Urothelium cell line (cell line): ENCODE data around the gene BTRC.
A peak's percentile ranks its signal among the peaks of the same experiment; 100 is the strongest.

ENCODE experiments used
- DNase-seq: peaks from one replicate; pipeline ENCODE4 v3.0.0; 2011; ENCODE audit warnings: low spot score, mixed read lengths
- FAIRE-seq: peaks from 2 replicates; lab custom pipeline; 2011; peaks lifted over from hg19 to GRCh38; lab: Jason Lieb, UNC

BTRC gene

DNA sequence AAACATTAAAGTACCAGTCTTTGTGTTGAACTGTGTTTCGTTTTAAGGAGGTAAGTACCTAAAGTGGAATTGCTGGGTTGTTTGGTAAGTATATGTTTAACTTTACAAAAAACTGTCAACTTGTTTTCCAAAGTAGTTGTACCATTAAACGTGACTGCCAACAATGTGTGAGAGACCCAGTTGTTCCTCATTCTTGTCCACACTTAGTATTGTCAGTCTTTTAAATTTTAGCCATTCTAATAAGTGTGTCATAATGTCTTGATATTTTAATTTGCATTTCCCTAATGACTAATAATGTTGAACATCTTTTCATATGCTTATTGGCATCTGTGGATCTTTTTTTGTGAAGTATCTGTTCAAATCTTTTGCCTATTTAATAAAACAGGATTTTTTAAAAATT lies 159.8 kb downstream of the BTRC start:
- FAIRE-seq (no peak), DNase-seq (no peak)

DNA sequence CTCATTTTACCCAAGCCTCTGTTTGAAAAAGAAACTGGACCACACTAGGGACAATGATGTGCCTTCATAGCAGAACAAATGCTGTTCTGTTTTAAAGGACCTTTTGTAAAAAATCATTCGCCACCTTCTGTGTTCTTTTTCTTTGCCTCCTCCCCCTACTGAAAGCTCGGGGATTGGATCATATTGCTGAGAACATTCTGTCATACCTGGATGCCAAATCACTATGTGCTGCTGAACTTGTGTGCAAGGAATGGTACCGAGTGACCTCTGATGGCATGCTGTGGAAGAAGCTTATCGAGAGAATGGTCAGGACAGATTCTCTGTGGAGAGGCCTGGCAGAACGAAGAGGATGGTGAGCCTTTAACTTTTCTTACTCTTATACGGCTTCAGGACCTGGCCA lies 171.9 kb downstream of the BTRC start:
- FAIRE-seq (no peak), DNase-seq (no peak)

DNA sequence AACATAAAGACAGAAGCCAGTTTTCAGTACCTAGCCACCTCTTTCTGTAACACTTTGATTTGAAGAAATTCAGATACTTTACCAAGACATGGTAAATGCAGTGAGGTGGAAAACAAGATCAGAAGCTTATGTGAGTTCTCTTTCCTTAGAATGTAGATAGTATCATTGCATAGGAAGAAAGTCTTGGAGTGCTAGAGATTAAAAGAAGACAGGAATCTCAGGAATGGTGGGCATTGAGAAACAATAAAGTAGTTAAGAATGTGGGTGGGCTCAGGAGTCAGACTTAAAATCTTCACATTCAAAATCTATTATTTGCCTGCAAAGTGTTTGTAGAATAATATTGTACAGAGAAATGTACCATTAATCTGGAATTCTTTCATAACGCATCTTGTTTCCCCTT lies 175.2 kb downstream of the BTRC start:
- DNase-seq (no peak), FAIRE-seq (no peak)

DNA sequence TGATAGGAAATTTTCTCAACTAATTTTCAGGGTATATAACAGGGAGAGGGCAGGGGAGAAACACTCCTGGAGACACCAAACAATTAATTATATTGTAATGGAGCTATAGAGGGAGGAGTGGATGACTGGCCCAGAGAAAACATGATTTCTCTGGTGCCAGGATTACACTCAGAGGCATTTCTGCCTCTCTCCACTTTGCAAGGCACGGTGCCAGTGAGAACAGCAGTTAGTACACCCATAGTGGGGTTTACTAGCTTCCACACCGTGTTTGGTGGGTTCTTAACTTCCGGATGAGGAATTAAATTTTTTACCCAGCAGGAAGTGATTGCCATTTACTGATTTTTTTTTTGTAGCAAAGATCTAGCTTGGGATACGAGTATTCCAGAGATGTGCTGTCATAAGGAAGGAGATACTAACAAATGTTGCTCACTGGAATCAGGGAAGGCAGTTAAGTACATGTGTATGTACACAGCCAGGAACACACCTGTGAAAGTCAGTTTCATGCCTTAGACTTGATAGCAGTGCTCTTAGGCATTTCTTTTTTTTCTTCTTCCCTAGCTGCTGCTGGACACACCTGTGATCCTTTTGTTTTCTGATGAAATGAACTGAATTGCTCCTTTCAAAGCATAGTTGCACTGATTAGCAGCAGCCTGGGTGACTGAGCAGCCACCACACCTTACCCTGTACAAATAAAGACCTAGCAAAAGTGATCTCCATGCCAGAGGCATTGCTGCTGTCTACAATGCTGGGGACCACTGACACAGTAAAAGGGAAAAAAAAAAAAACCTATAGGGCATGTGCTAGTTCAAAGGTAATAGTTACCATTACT lies 176.0 kb downstream of the BTRC start:
- DNase-seq (no peak), FAIRE-seq (no peak)

DNA sequence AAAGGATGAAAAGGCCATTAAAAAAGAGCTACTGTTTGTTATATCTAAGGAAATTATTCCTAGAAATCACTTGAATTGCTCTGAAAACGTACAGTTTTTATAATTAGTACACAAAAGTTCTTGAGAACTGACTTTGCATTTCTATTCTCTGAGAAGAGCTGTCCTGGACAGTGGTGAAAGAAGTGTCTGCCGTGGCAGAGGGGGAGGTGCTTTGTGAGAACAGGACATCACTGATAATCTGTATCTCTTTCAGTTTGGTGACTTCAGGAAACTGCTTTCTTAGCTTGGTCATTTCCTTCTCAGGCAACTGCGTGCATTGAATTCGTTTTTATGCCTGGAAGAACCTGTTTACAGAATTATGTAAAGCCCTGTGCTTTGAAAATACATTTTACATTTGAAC lies 182.0 kb downstream of the BTRC start:
- DNase-seq: no peak
- no peak for FAIRE-seq

DNA sequence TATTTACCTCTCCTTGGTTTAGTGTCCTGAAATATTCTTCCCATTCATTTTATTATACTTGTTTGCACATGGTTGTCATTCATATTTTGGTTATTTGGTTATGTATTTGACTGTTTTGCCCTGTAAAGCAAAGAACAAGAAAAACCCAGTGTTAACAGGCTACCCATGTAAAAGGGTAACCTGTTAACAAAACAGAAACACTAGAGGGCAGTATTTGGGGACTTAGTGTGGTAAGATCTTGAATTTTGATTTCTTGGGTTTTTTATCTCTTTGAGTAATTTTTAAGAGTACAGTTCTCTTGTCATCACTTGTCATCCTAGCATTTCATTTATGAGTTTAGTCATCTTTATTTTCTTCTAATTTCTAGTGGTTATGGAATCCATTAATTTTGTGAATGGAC lies 182.8 kb downstream of the BTRC start:
- DNase-seq: peak; percentile 29
- FAIRE-seq: no peak

DNA sequence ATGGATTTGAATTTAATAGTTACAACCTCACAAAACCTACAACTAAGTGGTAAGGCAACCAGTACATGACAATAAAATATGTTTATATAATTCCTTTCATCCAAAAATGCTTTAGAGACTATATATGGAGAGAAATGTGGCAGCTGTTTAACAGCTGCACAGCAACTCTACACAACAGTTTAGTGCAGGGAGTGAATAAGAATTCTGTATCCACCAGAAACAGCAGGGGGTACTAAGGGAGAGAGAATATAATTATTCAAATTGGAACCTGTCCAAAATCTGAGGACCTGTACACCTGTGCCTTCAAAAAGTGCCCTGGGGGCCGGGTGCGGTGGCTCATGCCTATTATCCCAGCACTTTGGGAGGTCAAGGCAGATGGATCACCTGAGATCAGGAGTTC lies 184.5 kb downstream of the BTRC start:
- no peak for FAIRE-seq
- no peak for DNase-seq

DNA sequence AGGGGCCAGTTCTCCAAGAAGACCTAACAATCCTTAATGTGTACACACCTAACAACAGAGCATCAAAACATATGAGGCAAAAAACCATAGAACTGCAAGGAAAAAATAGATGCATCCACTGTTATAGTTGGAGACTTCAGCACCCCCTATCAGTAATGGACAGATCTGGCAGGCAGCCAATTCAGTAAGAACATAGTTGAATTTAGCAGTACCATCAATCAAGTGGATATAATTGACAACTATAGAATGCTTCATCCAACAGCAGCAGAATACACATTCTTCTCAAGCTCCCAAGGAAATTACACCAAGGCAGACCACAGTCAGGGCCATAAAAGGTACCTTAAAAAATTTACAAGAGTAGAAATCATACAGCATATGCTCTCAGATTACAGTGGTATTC lies 191.9 kb downstream of the BTRC start:
- FAIRE-seq (no peak), DNase-seq (no peak)

DNA sequence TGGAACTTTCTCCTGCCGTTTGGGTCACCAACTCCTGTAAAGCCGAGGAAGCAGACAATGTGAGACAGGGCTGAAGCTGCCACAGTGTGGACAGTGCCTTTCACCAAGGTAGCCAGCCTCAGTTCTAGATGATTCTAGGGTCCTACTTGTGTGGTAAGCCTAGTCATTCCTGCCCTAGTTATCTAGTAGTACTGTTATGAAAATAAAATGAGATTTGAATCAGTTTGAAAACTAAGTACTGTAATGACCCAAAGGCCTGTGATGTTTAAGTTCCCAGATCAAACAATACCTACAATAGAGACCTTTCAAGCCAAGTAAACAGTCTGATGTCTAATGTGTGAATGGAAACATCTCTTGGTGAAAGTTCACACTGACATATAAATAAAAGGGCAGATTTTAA lies 197.0 kb downstream of the BTRC start:
- FAIRE-seq: no peak
- DNase-seq: no peak

DNA sequence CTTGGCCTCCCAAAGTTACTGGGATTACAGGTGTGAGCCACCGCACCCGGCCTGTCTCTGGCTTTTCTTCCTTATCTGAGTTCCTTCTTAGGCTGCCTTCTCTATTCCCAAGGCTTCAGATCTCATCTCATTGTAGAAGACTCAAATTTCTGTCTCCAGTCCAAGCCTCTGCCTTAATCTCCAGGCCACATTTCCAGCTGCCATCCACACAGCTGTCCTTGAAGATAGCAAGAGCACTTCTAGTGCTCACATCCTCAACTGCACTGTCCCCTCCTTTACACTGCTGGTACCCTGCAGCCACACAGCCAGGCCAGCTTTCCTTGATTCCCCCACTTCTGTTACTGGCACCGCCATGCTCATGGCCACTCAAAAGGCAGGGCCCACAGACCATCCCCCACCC lies 198.5 kb downstream of the BTRC start:
- DNase-seq (no peak), FAIRE-seq (no peak)

DNA sequence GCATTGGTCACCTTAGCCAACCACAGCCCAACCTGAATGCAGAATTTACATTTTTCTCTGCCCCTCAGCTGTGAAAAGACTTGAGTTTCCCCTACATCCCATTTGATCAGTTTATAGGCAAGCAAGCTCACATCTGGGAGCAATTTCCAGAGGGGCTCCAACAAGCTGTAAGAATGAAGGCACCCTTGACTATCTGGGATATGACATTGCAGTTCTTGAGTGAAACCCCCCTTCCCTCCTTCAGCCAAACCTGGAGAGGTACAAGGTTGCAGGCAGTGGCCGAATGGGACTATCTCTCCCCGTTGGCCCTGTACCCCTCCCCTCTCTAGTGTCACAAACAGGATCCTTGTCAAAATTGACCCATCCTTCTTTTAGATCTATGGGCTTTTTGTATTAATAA lies 203.6 kb downstream of the BTRC start:
- FAIRE-seq: no peak

DNA sequence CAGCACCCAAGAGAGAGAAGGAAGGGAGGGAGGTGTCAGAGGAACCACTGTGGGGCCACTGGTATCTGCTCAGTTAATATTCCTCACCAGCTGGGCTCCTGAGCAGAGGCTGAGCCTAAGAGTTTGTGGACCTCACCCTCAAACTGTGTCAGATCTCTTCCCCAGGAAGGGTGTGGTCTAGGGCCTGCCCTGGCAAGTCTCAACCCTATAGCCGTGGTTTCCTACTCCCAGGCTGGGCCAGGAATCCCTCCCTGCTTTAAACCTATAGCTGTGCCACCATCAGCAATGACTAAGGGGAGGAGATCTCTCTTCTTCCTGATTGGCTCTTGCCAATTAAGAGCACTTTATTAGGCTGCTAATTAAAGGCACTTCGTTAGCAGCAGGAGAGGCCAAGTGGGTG lies 204.2 kb downstream of the BTRC start:
- DNase-seq (no peak), FAIRE-seq (no peak)

More for the DNA sequence above, 203.6 kb downstream of the BTRC start:
- DNase-seq: no peak

DNA sequence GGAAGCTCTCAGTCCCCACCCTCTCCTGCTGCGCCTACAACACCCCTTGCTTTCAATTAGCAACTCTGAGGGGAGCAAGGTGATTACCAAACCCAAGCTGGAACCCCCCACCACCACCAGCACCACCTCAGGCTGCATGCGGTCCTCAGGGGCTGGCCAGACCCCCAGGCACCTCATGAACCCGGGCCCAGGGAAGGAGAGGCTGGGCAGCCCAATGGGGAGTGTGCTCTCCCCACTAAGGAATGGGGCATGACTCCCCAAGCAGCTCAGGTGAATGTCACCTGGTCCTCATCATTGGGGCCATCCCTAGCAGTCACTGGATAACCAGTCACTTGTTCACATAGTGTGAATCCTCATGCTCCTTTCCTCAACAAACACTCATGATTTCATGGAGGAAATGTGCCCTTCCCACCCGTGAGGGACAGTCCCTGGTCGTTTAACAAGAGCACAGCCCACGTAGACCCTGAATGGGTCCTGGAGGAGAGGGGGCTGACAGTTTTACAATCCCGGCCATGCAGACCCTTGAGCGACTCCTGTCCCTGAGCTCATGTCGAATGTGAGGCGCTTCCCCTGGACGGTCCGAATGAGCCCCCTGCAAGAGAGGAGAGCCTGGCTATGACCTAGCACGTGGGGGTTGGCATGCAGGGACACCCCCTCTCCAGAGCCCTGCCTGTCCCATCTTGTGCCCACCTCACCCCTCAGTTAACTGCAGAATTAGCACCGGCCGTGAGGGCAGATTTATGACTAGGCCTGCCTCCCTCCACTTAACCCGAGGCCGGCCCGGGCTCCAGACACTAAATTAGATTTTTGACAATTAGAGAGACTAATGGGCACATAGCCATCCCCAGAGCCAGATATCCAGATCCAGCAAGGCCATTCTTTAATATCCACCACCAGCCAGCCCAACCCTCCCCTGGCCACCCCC lies 205.0 kb downstream of the BTRC start:
- DNase-seq: no peak
- no peak for FAIRE-seq

DNA sequence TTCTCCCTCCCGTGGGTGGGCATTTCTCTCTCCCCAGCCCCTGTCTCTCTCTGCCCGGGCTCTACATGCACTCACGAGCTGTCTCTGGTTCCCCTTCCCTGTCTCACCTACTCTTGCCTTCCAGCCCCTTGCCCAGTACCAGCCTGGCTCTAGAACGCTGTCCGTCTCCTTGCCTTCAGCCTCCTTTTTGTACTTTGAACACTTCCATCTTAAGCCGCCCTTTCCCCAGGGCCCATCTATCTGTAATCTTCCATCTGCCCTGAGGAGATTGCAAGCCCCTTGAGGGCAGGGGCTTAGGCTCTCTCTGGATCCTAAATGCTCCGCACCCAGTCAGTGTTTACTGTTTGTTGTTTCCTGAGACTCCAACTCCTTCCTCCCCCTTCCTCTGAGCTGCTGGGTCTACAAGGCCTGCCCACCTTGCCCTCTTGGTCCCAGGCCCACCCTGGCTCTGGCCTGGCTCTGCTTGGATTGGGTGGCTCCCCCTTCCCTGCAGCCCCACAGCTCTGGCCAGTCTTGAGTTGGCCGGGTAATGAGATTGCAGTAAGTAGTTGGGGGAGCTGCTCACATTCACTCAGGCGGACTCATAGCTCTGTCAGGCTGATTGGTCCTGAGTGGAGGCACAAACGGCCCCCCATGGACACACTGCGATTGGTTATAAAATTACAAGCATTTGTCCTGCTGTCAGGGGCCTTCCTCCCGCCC lies 205.8 kb downstream of the BTRC start:
- FAIRE-seq: no peak
- no peak for DNase-seq

DNA sequence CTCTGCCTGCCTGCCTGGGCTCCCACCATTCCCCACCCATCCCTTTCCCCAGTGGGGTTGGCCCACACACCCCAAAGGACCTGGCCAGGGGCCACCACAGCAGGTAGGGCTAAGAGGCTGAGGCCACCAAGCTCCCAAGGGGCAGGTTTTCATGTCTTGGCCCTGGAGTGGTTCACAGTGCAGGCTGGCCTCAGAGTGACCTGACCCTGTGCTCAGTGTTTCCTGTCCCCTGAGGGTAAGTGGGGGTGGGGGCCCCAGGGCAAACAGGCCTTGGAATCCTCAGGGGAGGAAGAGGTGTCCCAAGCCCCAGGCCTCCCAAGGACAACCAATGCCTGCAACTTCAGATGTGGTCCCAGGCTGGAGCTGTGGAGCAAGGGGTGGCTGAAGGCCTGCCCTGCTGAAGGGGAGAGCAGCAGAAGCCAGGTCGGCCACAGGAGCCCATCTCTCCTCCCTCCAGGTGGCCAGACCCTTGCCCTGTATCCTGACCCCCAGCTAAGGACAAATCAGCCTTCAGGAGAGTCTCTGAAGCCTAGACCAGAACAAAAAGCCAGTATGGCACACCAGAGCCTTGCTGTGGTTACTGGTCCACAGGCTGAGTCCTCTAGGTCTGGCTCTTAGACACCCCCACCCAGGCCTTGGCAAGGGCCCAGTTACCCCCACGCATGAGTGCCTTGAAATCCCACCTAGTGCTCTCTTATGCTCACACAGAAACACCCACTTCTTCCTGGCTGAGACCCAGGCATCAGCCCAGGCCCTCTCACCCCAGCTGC lies 206.5 kb downstream of the BTRC start:
- DNase-seq (no peak), FAIRE-seq (no peak)

DNA sequence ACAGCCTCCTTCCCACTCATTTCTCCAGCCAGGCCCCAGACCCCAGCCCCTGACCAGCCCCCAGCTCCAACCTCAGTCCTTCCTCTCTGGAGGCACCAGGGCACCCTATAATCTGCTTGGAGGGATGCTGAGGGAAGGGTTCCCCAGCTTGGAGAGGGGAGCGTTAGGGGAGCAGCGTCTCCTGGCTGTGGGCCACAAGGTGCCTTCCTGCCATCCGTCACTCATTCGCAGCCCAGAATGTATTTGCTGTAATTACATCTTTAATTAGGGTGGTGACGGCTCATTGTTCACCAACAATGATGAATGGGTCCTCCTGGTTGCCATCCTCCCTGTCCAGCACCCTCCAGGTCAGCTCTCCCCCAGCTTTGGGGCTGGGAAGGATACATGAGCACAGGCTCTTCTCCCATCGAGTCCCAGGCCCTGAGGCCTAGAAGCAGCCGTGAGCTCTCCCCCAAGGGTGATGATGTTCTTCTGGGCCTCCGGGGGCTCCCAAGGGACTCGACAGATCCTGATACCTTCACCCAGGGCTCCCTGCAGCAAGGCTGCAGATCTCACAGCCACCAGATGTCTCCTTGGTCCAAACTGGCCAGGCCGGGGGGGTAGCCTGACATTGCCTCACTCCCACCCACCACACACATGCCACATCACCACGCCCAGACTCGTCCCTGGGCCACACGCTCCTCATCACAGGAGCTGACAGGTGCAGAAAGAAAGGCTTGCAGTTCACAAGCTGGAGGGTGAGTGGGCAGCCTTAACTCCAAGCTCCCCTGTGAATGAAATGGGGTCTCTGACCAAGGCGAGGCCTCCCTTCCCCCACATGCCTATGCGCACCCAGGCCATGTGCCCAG lies 207.3 kb downstream of the BTRC start:
- FAIRE-seq: peak; percentile 50

DNA sequence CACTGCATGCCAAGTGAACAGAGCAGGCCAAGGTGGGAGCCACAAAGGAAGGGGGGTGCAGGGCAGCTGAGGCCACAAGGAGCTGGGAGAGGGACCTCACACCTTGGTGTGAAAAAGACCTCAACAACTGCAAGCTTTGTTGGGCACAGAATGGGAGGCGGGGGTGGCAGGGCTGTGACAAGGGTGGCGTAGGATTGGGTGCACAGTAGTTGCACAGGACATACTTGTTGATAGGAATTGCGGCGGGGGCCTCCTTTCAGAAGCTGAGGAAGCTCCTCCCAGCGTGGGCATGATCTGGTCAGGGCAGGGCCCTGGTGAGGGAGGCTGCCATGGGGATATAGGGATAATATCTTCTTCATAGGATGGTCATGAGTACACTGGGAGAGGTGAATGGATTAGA lies 208.3 kb downstream of the BTRC start:
- FAIRE-seq (no peak), DNase-seq (no peak)

More for the DNA sequence above, 207.3 kb downstream of the BTRC start:
- no peak for DNase-seq

DNA sequence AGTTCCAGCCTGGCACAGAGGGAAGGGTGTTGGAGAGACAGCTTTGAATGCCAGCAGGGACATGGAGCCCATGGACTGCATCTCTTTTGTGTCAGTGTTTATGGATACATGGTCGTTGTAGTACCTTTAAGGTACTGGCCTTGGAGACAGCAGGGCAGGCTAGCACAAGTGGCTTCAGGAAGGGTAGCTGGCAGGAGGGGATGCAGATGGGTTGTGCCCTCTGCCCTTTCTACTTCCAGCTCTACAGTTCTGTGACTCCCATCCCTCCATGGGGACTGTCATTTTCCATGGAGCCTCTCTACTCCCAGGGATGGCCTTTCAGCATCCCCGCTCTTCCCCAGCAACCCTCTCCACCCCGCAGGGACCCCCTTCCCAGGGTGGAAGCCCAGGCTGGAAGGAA lies 209.0 kb downstream of the BTRC start:
- DNase-seq (no peak), FAIRE-seq (no peak)

DNA sequence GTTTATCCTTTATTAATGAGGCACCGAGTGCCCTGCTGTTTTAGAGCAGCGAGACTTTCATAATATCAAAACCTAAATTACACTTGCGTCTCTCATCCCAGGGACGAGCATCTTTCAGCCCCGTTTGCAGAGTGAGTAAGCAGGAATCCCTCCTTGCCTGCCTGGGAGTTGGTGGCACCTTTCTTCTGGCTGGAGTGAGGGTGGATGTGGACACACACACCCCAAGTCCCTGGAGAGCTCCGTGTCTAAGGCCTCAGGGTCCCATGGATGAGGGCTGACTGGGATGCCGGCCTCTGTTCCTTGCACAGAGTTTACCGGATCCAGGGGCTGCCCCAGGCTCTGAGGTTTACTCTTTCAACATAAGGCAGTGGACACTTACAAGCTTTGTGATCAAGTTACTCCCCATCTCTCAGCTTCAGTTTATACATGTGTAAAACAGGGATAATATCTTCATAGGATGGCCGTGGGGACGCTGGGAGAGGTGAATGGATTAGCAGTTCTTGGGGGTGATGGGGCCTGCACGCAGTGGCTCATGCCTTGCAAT lies 209.6 kb downstream of the BTRC start:
- DNase-seq (no peak), FAIRE-seq (no peak)
